ENCODE results near the gene ASRGL1. TPM values are rescaled to one million over a fixed set of nuclear protein-coding genes. Genes with fewer than 3 reads are reported as not detected.

Gene ASRGL1
- total and polyA plus RNA-seq, 12 donors, result 1.3 to 9.1 (median 3.1) TPM

GRCh38 chr11:62399172-62399877 lies 62.1 kb downstream of the ASRGL1 start:
- H3K4me1 ChIP-seq, result peaks cover 40 to 84% (median 63%) of the 10 kb centered on the region in 9 donors
- intact Hi-C loops (cut with DNase I), result loop anchor here in 9 of 10 donors (5.0 to 10.0 kb wide), 10 partner anchors 108 to 465 kb away; partner anchors contain the start of gene AHNAK (in 2 of the 9)
- no peaks in the 10 kb centered on the region for H3K27me3 ChIP-seq
- no peak overlapping the region for H3K4me3 ChIP-seq
- TF ChIP-seq, protein P1, sequence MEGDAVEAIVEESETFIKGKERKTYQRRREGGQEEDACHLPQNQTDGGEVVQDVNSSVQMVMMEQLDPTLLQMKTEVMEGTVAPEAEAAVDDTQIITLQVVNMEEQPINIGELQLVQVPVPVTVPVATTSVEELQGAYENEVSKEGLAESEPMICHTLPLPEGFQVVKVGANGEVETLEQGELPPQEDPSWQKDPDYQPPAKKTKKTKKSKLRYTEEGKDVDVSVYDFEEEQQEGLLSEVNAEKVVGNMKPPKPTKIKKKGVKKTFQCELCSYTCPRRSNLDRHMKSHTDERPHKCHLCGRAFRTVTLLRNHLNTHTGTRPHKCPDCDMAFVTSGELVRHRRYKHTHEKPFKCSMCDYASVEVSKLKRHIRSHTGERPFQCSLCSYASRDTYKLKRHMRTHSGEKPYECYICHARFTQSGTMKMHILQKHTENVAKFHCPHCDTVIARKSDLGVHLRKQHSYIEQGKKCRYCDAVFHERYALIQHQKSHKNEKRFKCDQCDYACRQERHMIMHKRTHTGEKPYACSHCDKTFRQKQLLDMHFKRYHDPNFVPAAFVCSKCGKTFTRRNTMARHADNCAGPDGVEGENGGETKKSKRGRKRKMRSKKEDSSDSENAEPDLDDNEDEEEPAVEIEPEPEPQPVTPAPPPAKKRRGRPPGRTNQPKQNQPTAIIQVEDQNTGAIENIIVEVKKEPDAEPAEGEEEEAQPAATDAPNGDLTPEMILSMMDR (IDR thresholded peaks at IDR 0.05), result no peak
- H3K27ac ChIP-seq, result peak overlapping the region in 9 of 10 donors; percentile 28 to 86 (median 72)
- WGBS, 2 donors, result 39 to 42% methylated on average over 10 of the region's 10 CpGs
- no peaks in the 10 kb centered on the region for H3K9me3 ChIP-seq
- DNase-seq, result no peak
- no peaks in the 10 kb centered on the region for H3K36me3 ChIP-seq
- peak in 1 of 8 donors; percentile 8 for ATAC-seq

DNA sequence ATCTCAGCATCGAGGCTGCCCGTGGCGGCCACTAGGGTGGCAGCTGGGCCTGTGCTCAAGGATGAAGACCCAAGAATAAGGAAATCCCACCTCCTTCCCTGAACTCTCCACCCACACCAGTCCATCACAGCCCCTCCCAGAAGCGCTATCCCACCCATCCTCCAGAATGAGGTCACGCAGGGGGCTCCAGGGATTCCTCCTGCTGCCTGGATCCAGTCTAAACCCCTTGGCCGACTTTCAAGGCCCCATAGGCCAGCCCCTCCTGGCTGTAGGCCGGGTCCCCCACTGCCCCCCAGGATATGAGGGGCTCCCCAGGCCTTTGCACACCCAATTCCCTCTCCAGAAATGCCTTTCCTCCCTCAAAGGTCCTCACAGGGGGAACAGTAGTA lies 62.6 kb downstream of the ASRGL1 start:
- Histone ChIP-seq H3K27me3 (no peaks in the 10 kb centered on the region), H3K9me3 (no peaks in the 10 kb centered on the region), H3K4me3 (no peak overlapping the region), H3K36me3 (no peaks in the 10 kb centered on the region), H3K27ac (peak overlapping the region in 8 of 10 donors; percentile 17 to 86 (median 74)), H3K4me1 (peaks cover 40 to 80% (median 63%) of the 10 kb centered on the region in 9 donors)
- ATAC-seq (peak in 5 of 8 donors; percentile 1 to 39 (median 7)), DNase-seq (peak in 1 of 2 donors; percentile 42)
- intact Hi-C loops (cut with DNase I), result loop anchor here in 9 of 10 donors (5.0 to 10.0 kb wide), 10 partner anchors 107 to 465 kb away; partner anchors contain the start of gene AHNAK (in 2 of the 9)
- TF ChIP-seq, protein P1 (IDR thresholded peaks at IDR 0.05), result no peak
- 50 to 55% methylated on average over 7 of the region's 7 CpGs for whole genome bisulfite sequencing, 2 donors

DNA sequence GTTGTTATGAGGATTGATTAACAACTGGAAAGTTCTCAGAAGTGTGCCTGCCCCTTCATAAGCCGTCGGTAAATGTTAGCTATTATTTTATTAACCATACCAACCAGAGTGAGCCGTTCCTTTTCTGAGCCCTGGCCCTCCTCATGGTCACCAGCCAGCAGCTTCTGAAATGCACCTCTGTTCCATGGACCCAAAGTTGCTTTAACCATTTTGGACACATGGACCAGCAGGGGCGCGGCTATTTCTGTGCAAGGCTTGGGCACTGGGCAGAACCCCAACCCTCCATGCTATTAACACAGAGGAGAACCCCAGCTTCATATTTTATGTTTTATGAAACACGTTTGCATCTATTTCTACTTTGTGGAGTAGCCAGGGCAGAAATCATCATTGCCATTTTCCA lies 63.0 kb downstream of the ASRGL1 start:
- Histone ChIP-seq H3K27ac (peak overlapping the region in 9 of 10 donors; percentile 17 to 86 (median 72)), H3K4me1 (peaks cover 37 to 77% (median 60%) of the 10 kb centered on the region in 9 donors), H3K27me3 (no peaks in the 10 kb centered on the region), H3K36me3 (no peaks in the 10 kb centered on the region), H3K9me3 (no peaks in the 10 kb centered on the region), H3K4me3 (no peak overlapping the region)
- DNase-seq, result no peak
- TF ChIP-seq, protein P1 (IDR thresholded peaks at IDR 0.05), result no peak
- intact Hi-C loops (cut with DNase I), result no loop called here
- 54 to 55% methylated on average over 6 of the region's 6 CpGs for WGBS, 2 donors
- no peak for ATAC-seq

DNA sequence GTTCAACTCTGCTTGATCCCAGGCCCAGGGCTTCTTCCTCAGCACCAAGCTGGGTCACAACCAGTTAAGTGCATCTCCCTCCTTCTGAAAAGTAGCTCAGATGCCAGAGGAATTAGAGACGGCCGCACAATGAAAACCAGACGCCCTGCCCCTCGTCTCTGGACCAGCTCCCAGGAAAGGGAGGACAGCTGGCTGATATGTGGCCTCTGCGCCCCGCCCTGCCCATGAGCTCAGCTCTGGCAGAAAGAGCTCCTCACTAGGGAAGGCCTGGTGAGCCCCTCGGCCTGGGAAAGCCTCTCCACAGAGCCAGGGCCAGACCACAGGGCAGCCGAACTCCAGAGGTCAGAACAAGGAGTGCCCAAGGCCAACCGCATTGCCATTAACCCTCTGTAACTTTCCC lies 63.5 kb downstream of the ASRGL1 start:
- TF ChIP-seq, protein P1 (IDR thresholded peaks at IDR 0.05), result no peak
- Histone ChIP-seq H3K27me3 (no peaks in the 10 kb centered on the region), H3K4me1 (peaks cover 35 to 72% (median 57%) of the 10 kb centered on the region in 9 donors), H3K27ac (peak overlapping the region in 9 of 10 donors; percentile 32 to 86 (median 72)), H3K4me3 (no peak overlapping the region), H3K36me3 (no peaks in the 10 kb centered on the region), H3K9me3 (no peaks in the 10 kb centered on the region)
- 16% methylated on average over 9 of the region's 9 CpGs for WGBS, 2 donors
- peak; percentile 81 to 85 for DNase-seq
- intact Hi-C loops (cut with DNase I), result no loop called here
- ATAC-seq, result peak; percentile 77 to 87 (median 83)

Data from heart right ventricle (tissue), 16 donors.